ENCODE results near the gene KCNMA1. TPM values are rescaled to one million over a fixed set of nuclear protein-coding genes. Genes with fewer than 3 reads are reported as not detected.

KCNMA1 gene
- total RNA-seq, 1 experiment from 2014 or later, result 20.7 TPM

DNA sequence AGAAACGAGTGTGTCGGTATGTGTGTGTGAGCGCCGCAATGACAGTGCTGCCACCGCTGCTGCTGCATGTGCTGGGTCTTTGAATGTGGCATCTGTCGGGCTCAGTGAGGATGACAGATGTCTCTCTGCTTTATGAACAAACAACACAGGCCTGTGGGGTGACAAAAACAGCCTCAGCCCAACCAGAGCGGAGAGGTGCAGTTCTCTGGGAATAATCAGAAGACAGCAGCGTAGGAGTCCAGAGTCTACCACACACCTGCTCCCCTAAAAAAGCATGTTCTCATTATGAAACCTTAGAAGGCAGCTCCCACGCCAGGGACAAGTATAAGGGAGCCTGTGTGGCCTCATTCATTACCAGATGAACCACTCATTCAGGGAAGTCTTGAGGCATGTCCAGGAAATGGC, 278.3 kb downstream of the KCNMA1 start:
- Mint-ChIP-seq H3K27ac (ENCODE audit: unreplicated experiment) (no peak overlapping the region), H3K27me3 (ENCODE audit: insufficient read depth, unreplicated experiment) (no peaks in the 10 kb centered on the region), H3K9me3 (ENCODE audit: unreplicated experiment) (no peaks in the 10 kb centered on the region), H3K4me3 (ENCODE audit: unreplicated experiment) (no peak overlapping the region), H3K36me3 (ENCODE audit: insufficient read depth, unreplicated experiment) (no peaks in the 10 kb centered on the region), H3K4me1 (ENCODE audit: low read depth, unreplicated experiment) (no peaks in the 10 kb centered on the region)
- BruUV-seq (replicated peaks), result no TSS peak
- no peak overlapping the region for H3K4me3 ChIP-seq (ENCODE audit: low read depth, low read length)
- H3K27me3 ChIP-seq (replicated peaks; ENCODE audit: control insufficient read depth, insufficient read depth, low read length), result no peaks in the 10 kb centered on the region
- no peak for DNase-seq
- no peak for TF ChIP-seq CTCF (IDR thresholded peaks at IDR 0.05; ENCODE audit: insufficient read depth in 1 of 2, low read depth in 1 of 2, low read length in 1 of 2, severe bottlenecking in 1 of 2, unreplicated experiment in 1 of 2)
- intact Hi-C loops (cut with micrococcal nuclease; ENCODE audit: unreplicated experiment), result no loop called here
- ChIA-PET CTCF (no interaction called here), POLR2A (no interaction called here)
- H3K9me3 ChIP-seq, result no peaks in the 10 kb centered on the region
- H3K36me3 ChIP-seq (ENCODE audit: control insufficient read depth, insufficient read depth, low read length), result no peaks in the 10 kb centered on the region
- no peaks in the 10 kb centered on the region for H3K4me1 ChIP-seq

- Histone ChIP-seq H3K9me3 (no peaks in the 10 kb centered on the region), H3K4me1 (no peaks in the 10 kb centered on the region), H3K27me3 (replicated peaks; ENCODE audit: control insufficient read depth, insufficient read depth, low read length) (no peaks in the 10 kb centered on the region), H3K36me3 (ENCODE audit: control insufficient read depth, insufficient read depth, low read length) (no peaks in the 10 kb centered on the region), H3K4me3 (ENCODE audit: low read depth, low read length) (no peak overlapping the region)
- no peaks in the 10 kb centered on the region for H3K4me1 Mint-ChIP-seq (ENCODE audit: low read depth, unreplicated experiment)
- DNase-seq, result no peak
- CTCF ChIA-PET, result no interaction called here
- no peak overlapping the region for H3K4me3 Mint-ChIP-seq (ENCODE audit: unreplicated experiment)
- H3K27me3 Mint-ChIP-seq (ENCODE audit: insufficient read depth, unreplicated experiment), result no peaks in the 10 kb centered on the region
- no peak for TF ChIP-seq CTCF (IDR thresholded peaks at IDR 0.05; ENCODE audit: insufficient read depth in 1 of 2, low read depth in 1 of 2, low read length in 1 of 2, severe bottlenecking in 1 of 2, unreplicated experiment in 1 of 2)
- no peak overlapping the region for H3K27ac Mint-ChIP-seq (ENCODE audit: unreplicated experiment)
- POLR2A ChIA-PET, result no interaction called here
- H3K9me3 Mint-ChIP-seq (ENCODE audit: unreplicated experiment), result no peaks in the 10 kb centered on the region
- BruUV-seq (replicated peaks), result no TSS peak
- intact Hi-C loops (cut with micrococcal nuclease; ENCODE audit: unreplicated experiment), result no loop called here
- no peaks in the 10 kb centered on the region for H3K36me3 Mint-ChIP-seq (ENCODE audit: insufficient read depth, unreplicated experiment)
Observed at GRCh38 chr10:77358656-77359055, 279.0 kb downstream of the KCNMA1 start.

DNA sequence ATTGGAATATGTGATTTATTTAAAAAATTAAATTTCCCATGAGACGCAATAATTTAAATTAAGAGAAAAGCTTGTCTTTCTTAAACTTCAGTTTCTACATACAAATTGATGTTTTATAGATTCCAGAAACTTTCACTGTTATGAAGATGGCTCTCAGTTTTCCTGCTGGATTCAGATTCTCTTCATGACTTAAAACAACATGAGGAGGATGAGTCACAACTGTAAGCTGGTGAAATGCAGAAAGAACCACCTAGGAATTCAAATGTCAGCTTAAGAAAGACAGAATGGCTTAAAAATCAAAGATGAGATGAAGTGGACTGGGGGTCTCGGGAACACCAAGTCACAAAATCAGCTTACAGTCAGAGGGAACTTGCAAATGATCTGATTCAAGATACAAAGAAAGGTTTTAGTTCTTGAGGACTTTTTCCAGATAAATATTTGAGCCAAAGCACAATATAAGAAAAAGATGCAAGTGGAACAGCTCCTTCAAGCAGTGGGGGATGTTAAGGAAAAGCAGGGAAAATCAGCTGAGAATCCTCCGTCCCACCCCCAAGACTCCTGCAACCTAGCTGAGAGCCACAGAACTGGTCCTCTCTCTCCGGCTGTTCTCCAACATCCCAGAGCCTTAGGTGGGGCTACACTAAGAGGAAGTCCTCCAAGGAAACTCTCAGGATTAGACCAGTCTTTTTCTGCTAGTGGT, 279.8 kb downstream of the KCNMA1 start:
- H3K27me3 Mint-ChIP-seq (ENCODE audit: insufficient read depth, unreplicated experiment), result no peaks in the 10 kb centered on the region
- Histone ChIP-seq H3K36me3 (ENCODE audit: control insufficient read depth, insufficient read depth, low read length) (no peaks in the 10 kb centered on the region), H3K27me3 (replicated peaks; ENCODE audit: control insufficient read depth, insufficient read depth, low read length) (no peaks in the 10 kb centered on the region), H3K4me1 (no peaks in the 10 kb centered on the region), H3K9me3 (no peaks in the 10 kb centered on the region), H3K4me3 (ENCODE audit: low read depth, low read length) (no peak overlapping the region)
- no peak for TF ChIP-seq CTCF (IDR thresholded peaks at IDR 0.05; ENCODE audit: insufficient read depth in 1 of 2, low read depth in 1 of 2, low read length in 1 of 2, severe bottlenecking in 1 of 2, unreplicated experiment in 1 of 2)
- H3K36me3 Mint-ChIP-seq (ENCODE audit: insufficient read depth, unreplicated experiment), result no peaks in the 10 kb centered on the region
- BruUV-seq (replicated peaks), result no TSS peak
- no peak overlapping the region for H3K27ac Mint-ChIP-seq (ENCODE audit: unreplicated experiment)
- no peaks in the 10 kb centered on the region for H3K9me3 Mint-ChIP-seq (ENCODE audit: unreplicated experiment)
- intact Hi-C loops (cut with micrococcal nuclease; ENCODE audit: unreplicated experiment), result no loop called here
- ChIA-PET CTCF (no interaction called here), POLR2A (no interaction called here)
- DNase-seq, result no peak
- H3K4me1 Mint-ChIP-seq (ENCODE audit: low read depth, unreplicated experiment), result no peaks in the 10 kb centered on the region
- no peak overlapping the region for H3K4me3 Mint-ChIP-seq (ENCODE audit: unreplicated experiment)
